T-helper 17 cell (primary cell): ENCODE measurements around the gene PTOV1. TPM values are rescaled to one million over a fixed set of nuclear protein-coding genes. Genes with fewer than 3 reads are reported as not detected.

Source experiments
- ATAC-seq: fragments of 150-1000 bp; cut with Tn5 transposase; 2 replicates; pipeline ENCODE4 v1.10.0; 2021; ENCODE audit warnings: mild to moderate bottlenecking, moderate library complexity
- DNase-seq, 3 donors: peaks; one replicate each; pipeline versions ENCODE4 v3.0.0 to v3.0.0-alpha.2; 2020 to 2021
- H3K9me3 ChIP-seq: one replicate; pipeline ENCODE4 v1.7.0; 2013; ENCODE audit warnings: low read length, mild to moderate bottlenecking; ENCODE audit not compliant: control insufficient read depth, poor library complexity, severe bottlenecking
- H3K27ac Mint-ChIP-seq: one replicate; pipeline ENCODE4 v1.8.0; 2022; ENCODE audit warnings: mild to moderate bottlenecking, moderate library complexity, mixed read lengths
- H3K27me3 Mint-ChIP-seq: one replicate; pipeline ENCODE4 v1.8.0; 2022; ENCODE audit warnings: mixed read lengths
- H3K36me3 Mint-ChIP-seq: one replicate; pipeline ENCODE4 v1.8.0; 2022; ENCODE audit warnings: low read depth, mixed read lengths
- H3K4me1 Mint-ChIP-seq: one replicate; pipeline ENCODE4 v1.8.0; 2022; ENCODE audit warnings: mild to moderate bottlenecking, mixed read lengths
- H3K4me3 Mint-ChIP-seq: one replicate; pipeline ENCODE4 v1.8.0; 2022; ENCODE audit warnings: mild to moderate bottlenecking, moderate library complexity, mixed read lengths
- total RNA-seq, 4 donors: library from RNA in 2 of 4; stranded (reverse) in 2 of 4; gene quantifications; one replicate each; pipeline ENCODE4 v1.2.3 and lab custom pipeline; 2022 to 2026

The PTOV1 gene
- total RNA-seq, 2 donors from 2014 or later, result 125 to 162 TPM

DNA sequence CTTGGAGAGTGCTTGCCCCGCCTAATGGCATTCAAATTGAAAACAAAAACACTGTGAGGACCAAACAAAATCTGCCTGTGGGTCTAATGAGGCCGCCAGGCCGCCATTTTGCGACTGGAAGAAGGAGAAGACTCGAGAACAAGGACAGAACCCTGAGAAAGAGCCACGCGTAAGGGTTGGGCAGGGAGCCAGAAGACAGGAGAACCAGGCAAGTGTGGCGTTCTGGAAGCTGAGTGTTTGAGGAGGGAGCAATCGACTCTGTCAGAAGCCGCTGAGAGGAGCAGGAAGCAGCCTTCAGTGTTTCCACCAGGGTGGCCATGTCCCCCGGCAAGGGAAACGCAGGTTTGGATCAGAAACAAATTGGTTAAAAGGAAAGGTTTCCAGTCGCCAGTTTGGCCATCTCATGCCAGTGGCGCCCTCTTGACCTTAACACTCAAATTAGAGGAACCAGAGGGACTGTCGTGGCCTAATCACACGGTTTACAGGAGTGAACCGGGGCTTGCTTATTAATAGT lies 10.2 kb upstream of the PTOV1 start:
- peaks cover 9% of the 10 kb centered on the region for H3K36me3 Mint-ChIP-seq

DNA sequence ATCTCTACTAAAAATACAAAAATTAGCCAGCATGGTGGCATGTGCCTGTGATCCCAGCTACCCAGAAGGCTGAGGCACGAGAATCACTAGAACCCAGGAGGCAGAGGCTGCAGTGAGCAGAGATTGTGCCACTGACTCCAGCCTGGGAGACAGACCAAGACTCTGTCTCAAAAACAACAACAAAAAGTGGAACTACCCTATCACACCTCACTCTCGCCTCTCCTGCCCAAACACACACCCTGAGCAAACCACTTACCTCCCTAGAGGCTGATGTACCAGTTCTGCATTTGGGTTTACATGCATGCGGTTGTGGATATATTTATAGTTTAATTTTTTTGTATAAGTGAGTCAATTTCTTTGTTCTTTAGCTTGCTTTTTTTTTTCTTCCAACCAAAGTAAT lies 7.7 kb upstream of the PTOV1 start:
- ATAC-seq (peak; percentile 70), DNase-seq (no peak)
- H3K4me3 Mint-ChIP-seq, result no peak overlapping the region
- H3K27ac Mint-ChIP-seq, result no peak overlapping the region
- H3K9me3 ChIP-seq, result no peaks in the 10 kb centered on the region
- peaks cover 6% of the 10 kb centered on the region for H3K36me3 Mint-ChIP-seq
- no peaks in the 10 kb centered on the region for H3K27me3 Mint-ChIP-seq
- peaks cover 4% of the 10 kb centered on the region for H3K4me1 Mint-ChIP-seq

More for the DNA sequence above, 10.2 kb upstream of the PTOV1 start:
- Mint-ChIP-seq H3K27ac (peak overlapping the region; percentile 24), H3K4me3 (no peak overlapping the region), H3K27me3 (no peaks in the 10 kb centered on the region), H3K4me1 (peaks cover 2% of the 10 kb centered on the region)
- ATAC-seq, result no peak
- H3K9me3 ChIP-seq, result no peaks in the 10 kb centered on the region
- DNase-seq, result no peak

DNA sequence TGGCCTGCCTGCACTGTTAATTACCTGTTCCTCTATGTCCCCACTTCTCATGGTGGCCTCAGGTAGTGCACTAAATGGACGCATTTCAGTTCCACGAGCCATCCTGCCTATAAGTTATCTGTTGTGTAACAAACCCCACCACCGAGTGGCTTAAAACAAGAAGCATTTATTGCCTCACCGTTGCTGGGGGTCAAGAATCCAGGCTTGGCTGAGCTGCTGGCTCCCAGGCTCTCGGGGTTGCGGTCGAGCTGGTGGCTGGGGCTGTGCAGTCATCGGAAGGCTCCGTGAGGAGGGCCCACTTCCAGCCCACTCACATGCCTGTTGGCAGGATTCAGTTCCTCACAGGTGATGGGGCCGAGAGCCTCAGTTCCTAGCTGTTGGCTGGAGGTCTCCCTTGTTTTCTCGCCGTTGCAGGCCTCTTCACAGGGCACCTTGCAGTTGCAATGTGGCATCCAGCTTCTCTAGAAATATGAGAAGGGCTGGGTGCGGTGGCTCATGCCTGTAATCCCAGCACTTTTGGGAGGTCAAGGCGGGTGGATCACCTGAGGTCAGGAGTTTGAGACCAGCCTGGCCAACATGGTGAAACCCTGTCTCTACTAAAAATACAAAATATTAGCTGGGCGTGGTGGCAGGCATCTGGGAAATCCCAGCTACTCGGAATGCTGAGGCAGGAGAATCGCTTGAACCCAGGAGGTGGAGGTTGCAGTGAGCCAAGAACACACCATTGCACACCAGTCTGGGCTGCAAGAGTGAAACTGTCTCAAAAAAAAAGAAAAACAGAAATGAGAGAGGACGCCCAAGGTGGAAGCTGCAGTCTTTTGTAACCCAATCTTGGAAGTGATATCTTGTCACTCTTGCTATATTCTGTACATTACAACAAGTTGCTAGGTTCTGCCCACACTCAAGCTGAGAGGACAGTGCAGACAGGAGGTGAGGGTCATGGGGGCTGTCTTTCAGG lies 6.5 kb upstream of the PTOV1 start:
- Mint-ChIP-seq H3K36me3 (no peaks in the 10 kb centered on the region), H3K4me3 (no peak overlapping the region), H3K27me3 (no peaks in the 10 kb centered on the region), H3K27ac (no peak overlapping the region), H3K4me1 (peaks cover 4% of the 10 kb centered on the region)
- no peak for DNase-seq
- no peak for ATAC-seq
- no peaks in the 10 kb centered on the region for H3K9me3 ChIP-seq

DNA sequence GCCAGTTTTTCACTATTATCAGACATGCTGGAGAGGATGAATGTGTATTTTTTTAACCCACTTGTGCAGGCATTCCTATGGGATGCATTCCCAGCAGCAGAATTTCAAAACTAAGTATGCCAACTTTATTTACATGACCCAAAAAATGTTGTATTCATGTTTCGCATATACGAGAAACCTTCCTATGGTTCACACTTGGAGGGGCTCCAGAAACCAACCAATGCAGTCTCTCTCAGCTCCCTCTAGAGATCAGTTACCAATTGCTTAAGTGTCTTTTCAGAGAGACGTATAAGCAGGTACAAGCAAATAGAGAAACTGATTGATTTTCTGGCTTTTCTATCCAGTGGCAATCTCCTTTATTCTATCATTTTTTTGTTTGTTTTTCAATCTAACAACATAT lies 5.5 kb upstream of the PTOV1 start:
- Mint-ChIP-seq H3K4me3 (no peak overlapping the region), H3K36me3 (no peaks in the 10 kb centered on the region), H3K27ac (no peak overlapping the region), H3K27me3 (no peaks in the 10 kb centered on the region), H3K4me1 (peaks cover 10% of the 10 kb centered on the region)
- ATAC-seq, result no peak
- no peaks in the 10 kb centered on the region for H3K9me3 ChIP-seq
- no peak for DNase-seq

DNA sequence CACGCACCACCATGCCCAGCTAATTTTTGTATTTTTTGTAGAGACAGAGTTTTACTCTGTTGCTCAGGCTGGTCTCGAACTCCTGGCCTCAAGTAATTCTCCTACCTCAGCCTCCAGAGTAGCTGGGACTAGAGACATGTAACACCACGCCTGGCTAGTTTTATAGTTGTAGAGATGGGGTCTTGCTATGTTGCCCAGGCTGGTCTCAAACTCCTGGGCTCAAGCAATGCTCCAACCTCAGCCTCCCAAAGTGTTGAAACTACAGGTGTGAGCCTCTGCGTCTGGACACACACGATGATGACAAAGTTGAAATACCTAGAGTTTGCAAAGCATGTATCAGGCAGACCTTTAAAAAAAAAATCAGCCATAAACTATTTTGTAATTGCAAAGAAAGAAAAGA lies 4.6 kb upstream of the PTOV1 start:
- no peaks in the 10 kb centered on the region for H3K36me3 Mint-ChIP-seq
- H3K27ac Mint-ChIP-seq, result no peak overlapping the region
- H3K4me1 Mint-ChIP-seq, result peaks cover 7% of the 10 kb centered on the region
- no peak for ATAC-seq
- no peak for DNase-seq
- no peaks in the 10 kb centered on the region for H3K9me3 ChIP-seq
- H3K27me3 Mint-ChIP-seq, result no peaks in the 10 kb centered on the region
- H3K4me3 Mint-ChIP-seq, result no peak overlapping the region

DNA sequence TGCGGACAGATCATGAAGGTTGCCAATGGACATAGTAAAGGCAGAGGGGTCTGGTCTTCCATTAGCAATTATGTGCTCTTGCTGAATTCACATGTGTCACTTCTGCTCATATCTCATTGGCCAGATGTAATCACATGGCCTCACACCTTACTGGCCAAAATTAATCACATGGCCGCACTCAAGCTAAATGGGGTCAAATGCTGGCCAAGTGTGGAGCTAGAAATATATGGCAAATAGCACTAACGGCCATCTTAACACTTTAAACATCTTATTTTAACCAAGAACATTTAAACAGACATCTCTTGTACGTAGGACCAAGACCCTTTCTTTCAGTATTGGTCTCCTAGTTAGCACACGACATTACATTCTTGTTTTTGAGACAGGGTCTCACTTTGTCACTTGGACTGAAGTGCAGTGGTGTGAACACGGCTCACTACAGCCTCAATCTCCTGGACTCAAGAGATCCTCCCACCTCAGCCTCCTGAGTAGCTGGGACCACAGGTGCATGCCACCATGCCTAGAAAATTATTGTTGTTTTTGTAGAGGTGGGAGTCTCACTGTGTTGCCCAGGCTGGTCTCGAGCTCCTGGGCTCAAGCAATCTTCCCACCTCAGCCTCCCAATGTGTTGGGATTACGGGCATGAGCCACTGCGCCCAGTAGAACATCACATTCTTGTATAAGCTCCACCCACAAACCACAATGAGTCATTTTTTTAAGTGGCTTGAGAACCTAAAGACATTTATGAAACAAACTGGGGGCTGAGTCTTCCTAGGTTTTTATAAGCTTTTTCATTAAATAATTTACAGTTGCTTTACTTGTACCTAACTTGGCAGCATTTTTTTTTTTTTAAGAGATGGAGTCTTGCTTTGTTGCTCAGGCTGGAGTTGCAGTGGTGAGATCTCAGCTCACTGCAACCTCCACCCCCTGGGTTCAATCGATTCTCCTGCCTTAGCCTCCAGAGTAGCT lies 2.9 kb upstream of the PTOV1 start:
- no peak overlapping the region for H3K4me3 Mint-ChIP-seq
- H3K9me3 ChIP-seq, result no peaks in the 10 kb centered on the region
- no peak for ATAC-seq
- H3K4me1 Mint-ChIP-seq, result peaks cover 16% of the 10 kb centered on the region
- H3K36me3 Mint-ChIP-seq, result no peaks in the 10 kb centered on the region
- H3K27me3 Mint-ChIP-seq, result no peaks in the 10 kb centered on the region
- H3K27ac Mint-ChIP-seq, result no peak overlapping the region
- no peak for DNase-seq

DNA sequence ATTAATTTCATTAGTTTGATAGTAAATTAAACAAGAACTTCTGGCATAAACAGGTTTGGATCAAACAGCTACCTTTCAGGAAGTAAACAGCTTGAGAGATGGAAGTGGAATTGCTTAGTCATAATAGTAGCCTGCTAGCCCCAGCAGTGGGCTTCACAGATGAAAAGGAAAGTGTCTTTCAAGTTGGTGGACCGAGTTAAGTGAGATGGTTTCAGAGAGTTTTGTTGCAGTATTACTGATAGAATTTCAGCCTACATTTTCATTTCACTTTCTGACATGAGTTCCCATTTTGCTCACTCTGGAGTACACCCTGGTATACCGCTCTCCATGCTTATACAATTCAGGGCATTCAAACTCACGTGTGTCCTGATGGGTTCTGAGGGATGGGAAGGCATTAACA lies 2.0 kb upstream of the PTOV1 start:
- no peak for ATAC-seq
- no peak for DNase-seq
- H3K27me3 Mint-ChIP-seq, result no peaks in the 10 kb centered on the region
- peaks cover 18% of the 10 kb centered on the region for H3K4me1 Mint-ChIP-seq
- no peaks in the 10 kb centered on the region for H3K36me3 Mint-ChIP-seq
- H3K27ac Mint-ChIP-seq, result no peak overlapping the region
- H3K9me3 ChIP-seq, result no peaks in the 10 kb centered on the region
- peak overlapping the region; percentile 28 for H3K4me3 Mint-ChIP-seq

DNA sequence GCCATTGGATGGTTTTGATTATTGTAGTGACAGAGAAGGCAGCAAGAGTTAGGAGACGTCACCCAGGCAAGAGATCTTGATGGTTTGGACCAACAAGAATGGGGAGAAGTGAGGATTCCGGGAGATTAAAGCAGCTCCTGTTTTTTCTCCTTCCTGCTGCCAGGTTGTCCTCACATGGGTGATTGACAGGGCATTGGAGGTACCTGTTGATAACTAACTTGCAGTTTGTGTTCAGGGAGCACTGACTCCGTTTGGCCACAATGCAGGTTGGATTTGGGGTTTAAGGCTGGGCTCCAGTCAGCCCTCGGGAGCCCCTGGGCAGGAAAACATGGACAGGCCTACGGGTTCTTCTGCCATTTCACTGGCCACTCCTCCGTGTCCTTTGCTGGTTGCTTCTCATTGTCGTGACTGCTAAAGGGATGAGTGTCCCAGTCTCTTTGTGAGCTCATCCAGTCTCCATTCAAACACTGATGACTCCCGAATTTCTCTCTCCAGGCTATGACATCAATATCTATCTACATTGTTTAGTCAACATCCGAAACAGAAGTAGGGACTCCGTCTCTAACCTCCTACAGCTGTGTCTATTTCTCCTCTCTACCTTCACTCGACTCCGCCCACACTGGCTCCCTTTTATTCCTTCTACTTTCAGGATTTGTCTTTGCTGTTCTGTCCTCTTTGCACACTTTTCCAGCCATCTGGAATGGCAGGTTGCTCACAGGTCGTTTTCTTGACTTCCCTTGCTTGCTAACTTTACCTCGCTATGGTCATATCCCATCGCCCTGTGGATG lies 1.3 kb upstream of the PTOV1 start:
- H3K9me3 ChIP-seq, result no peaks in the 10 kb centered on the region
- peak overlapping the region; percentile 91 for H3K4me3 Mint-ChIP-seq
- no peaks in the 10 kb centered on the region for H3K36me3 Mint-ChIP-seq
- no peaks in the 10 kb centered on the region for H3K27me3 Mint-ChIP-seq
- H3K27ac Mint-ChIP-seq, result peak overlapping the region; percentile 87
- H3K4me1 Mint-ChIP-seq, result peaks cover 18% of the 10 kb centered on the region
- ATAC-seq (no peak), DNase-seq (no peak)

DNA sequence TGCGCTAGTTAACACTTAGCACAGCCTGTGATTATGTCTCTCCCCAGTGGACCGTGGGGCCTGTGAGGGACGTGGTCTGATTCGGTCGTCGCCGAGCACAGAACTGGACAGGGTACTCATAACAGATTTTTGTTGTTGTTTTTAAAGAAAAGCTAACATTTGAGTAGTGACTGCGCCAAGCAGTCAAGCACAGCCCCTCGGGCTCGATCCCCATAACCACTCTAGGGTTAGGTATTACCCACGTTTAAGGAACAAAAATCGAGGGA lies 805 bp upstream of the PTOV1 start:
- peak overlapping the region; percentile 91 for H3K4me3 Mint-ChIP-seq
- H3K27me3 Mint-ChIP-seq, result no peaks in the 10 kb centered on the region
- H3K27ac Mint-ChIP-seq, result peak overlapping the region; percentile 87
- no peaks in the 10 kb centered on the region for H3K36me3 Mint-ChIP-seq
- ATAC-seq, result no peak
- peaks cover 18% of the 10 kb centered on the region for H3K4me1 Mint-ChIP-seq
- DNase-seq, result no peak
- no peaks in the 10 kb centered on the region for H3K9me3 ChIP-seq

DNA sequence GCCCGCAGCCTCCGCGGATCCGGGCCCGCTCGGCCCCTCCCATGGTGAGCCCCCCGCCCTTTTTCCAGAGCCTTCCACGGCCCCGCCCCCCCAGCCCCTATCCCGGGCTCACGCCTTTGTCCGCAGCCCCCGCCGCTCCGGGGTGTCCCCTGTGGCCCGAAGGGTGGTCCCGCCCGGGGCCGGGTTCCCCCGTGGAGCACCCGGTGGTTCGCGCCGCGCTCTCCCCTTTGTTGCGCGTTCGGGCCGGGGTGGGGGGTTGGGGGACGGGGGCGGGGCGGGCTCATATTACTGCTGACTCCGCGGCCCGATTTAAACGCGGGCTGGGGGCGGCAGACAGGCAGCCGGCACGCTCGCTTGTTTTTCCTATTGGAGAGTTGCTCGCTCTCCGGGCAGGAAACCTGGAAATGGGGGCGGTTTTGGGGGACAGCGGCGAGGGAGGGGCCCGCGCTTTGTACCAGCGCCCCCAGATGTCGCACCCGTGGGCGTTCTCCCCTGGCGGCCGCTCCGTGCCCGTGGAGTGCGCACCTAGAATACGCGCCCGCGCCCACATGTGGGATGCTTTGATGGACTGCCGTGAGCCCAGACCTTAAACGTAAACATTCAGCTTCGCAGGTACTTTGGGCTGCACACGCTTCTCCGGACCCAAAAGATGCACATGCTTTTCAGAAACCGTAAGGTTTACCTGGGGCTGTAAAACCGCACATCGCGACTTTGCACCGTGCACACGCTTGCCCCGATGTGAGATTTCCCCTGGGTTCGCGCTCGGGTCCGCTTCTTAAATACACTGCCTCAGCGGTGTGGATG lies 699 bp downstream of the PTOV1 start:
- peak in 2 of 3 donors; percentile 21 to 26 for DNase-seq
- Mint-ChIP-seq H3K36me3 (no peaks in the 10 kb centered on the region), H3K4me1 (peaks cover 24% of the 10 kb centered on the region), H3K27me3 (no peaks in the 10 kb centered on the region), H3K4me3 (peak overlapping the region; percentile 88), H3K27ac (peak overlapping the region; percentile 69)
- no peaks in the 10 kb centered on the region for H3K9me3 ChIP-seq
- ATAC-seq, result no peak

DNA sequence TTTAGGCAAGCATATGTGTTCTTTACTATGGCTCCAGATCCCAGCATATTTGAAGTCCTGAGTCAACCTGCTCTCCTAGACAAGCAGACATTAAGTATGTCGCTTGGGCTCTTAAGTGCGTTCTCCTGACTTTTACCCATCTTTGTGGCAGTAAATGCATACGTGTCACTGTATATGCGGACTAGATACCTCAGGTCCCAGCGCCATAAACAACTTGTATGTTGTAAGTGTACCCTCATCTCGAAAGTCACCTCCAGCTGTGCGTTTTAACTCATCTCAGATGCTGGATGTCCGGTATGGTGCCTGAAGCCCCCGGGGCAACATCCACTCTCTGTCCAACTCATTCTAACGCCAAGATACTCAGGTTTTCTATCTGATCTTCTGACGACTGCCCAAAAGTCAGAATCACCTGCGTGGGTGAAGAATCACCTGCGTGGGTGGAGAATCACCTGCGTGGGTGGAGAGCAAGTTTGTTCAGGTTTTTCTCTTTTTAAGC lies 1.7 kb downstream of the PTOV1 start:
- ATAC-seq (no peak), DNase-seq (no peak)
- Mint-ChIP-seq H3K27ac (peak overlapping the region; percentile 69), H3K36me3 (no peaks in the 10 kb centered on the region), H3K27me3 (no peaks in the 10 kb centered on the region), H3K4me1 (peaks cover 24% of the 10 kb centered on the region), H3K4me3 (peak overlapping the region; percentile 88)
- no peaks in the 10 kb centered on the region for H3K9me3 ChIP-seq

DNA sequence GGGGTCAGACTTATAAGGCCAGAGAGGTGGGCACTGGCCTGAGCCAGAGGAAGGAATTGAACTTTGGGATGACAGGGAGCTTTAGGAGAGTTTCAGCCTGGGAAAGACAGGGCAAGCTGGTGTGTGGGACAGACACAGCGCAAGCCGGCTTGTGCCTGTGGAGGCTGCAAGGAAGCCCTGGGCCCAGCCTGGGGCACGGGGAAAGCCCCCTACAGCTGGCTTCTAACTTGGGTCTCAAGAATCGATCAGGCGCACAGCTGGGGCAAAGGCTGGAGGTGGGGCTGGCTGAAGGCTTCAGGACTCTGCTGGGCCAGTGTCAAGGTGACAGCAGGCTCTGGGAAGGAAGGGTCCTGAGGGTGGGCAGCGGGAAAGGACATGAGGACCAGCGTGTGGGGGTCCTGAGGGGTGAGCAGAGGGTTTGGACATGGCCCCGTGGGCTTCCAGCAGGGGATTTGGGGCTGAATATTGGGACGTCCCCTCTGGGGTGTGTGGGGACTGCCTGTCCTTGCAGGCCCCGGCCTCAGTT lies 3.0 kb downstream of the PTOV1 start:
- H3K9me3 ChIP-seq, result no peaks in the 10 kb centered on the region
- ATAC-seq (no peak), DNase-seq (no peak)
- Mint-ChIP-seq H3K4me1 (peaks cover 22% of the 10 kb centered on the region), H3K27ac (peak overlapping the region; percentile 69), H3K4me3 (peak overlapping the region; percentile 47), H3K36me3 (no peaks in the 10 kb centered on the region), H3K27me3 (no peaks in the 10 kb centered on the region)
